WTC11 (cell line): Measurements from ENCODE around the gene WIPF3. TPM values are rescaled to one million over a fixed set of nuclear protein-coding genes. Genes with fewer than 3 reads are reported as not detected.

ENCODE experiments used
- ATAC-seq: fragments of 200-7000 bp; cut with Tn5 transposase; 2 replicates; pipeline ENCODE4 v1.10.0; 2021; ENCODE audit warnings: mild to moderate bottlenecking, moderate library complexity
- CTCF ChIA-PET: fragments of 300-600 bp; sonication (Branson Sonifier 250); formaldehyde crosslinking; loops from one replicate; lab custom pipeline; 2021; ENCODE audit warnings: antibody characterized with exemption; lab: Charles Lee
- POLR2A ChIA-PET: fragments of 350-600 bp; sonication (Branson Sonifier 250); formaldehyde crosslinking; loops from one replicate; lab custom pipeline; 2021; ENCODE audit warnings: antibody characterized with exemption; lab: Charles Lee
- DNase-seq: peaks from one replicate; pipeline ENCODE4 v3.0.0; 2021; ENCODE audit warnings: low spot score
- H3K27ac Mint-ChIP-seq: 2 replicates; pipeline ENCODE4 v1.8.0; 2021; ENCODE audit warnings: mixed read lengths
- H3K27me3 Mint-ChIP-seq: 2 replicates; pipeline ENCODE4 v1.8.0; 2021; ENCODE audit warnings: low read depth, mild to moderate bottlenecking, moderate library complexity, mixed read lengths
- H3K36me3 Mint-ChIP-seq: 2 replicates; pipeline ENCODE4 v1.8.0; 2021; ENCODE audit warnings: mixed read lengths
- H3K4me1 Mint-ChIP-seq: 2 replicates; pipeline ENCODE4 v1.8.0; 2022; ENCODE audit warnings: mixed read lengths
- H3K4me3 Mint-ChIP-seq: 2 replicates; pipeline ENCODE4 v1.8.0; 2021; ENCODE audit warnings: mild to moderate bottlenecking, moderate library complexity, mixed read lengths
- H3K9me3 Mint-ChIP-seq: 2 replicates; pipeline ENCODE4 v1.8.0; 2021; ENCODE audit warnings: mixed read lengths
- EMX1 ChIP-seq: fragments of 250-450 bp; sonication (Bioruptor Pico); IDR thresholded peaks from 2 replicates; pipeline ENCODE4 v1.8.0; 2021; ENCODE audit warnings: mild to moderate bottlenecking
- GTF2I ChIP-seq: fragments of 250-450 bp; sonication (Bioruptor Pico); conservative IDR thresholded peaks from 2 replicates; pipeline ENCODE4 v1.4.0; 2021; ENCODE audit warnings: mild to moderate bottlenecking
- IRF2 ChIP-seq: sonication (generic); formaldehyde crosslinking; IDR thresholded peaks from 2 replicates; pipeline ENCODE4 v1.8.0; 2022; ENCODE audit warnings: low read depth, missing genetic modification reagents, borderline replicate concordance
- JUN ChIP-seq: sonication (generic); formaldehyde crosslinking; IDR thresholded peaks from 2 replicates; pipeline ENCODE4 v1.8.0; 2023; ENCODE audit warnings: mild to moderate bottlenecking, missing genetic modification reagents
- KAT7 ChIP-seq: sonication (generic); formaldehyde crosslinking; IDR thresholded peaks from 2 replicates; pipeline ENCODE4 v1.8.1; 2023; ENCODE audit warnings: missing genetic modification reagents, mild to moderate bottlenecking, borderline replicate concordance
- MXD4 ChIP-seq: fragments of 250-450 bp; sonication (Bioruptor Pico); IDR thresholded peaks from 2 replicates; pipeline ENCODE4 v1.8.0; 2021; ENCODE audit warnings: mild to moderate bottlenecking, moderate library complexity, borderline replicate concordance
- MYBL2 ChIP-seq: sonication (generic); formaldehyde crosslinking; IDR thresholded peaks from 2 replicates; pipeline ENCODE4 v1.8.1; 2023; ENCODE audit warnings: mild to moderate bottlenecking, moderate library complexity, missing genetic modification reagents
- NR2C2 ChIP-seq: sonication (generic); formaldehyde crosslinking; IDR thresholded peaks from 2 replicates; pipeline ENCODE4 v1.8.0; 2022; ENCODE audit warnings: mild to moderate bottlenecking, missing genetic modification reagents
- SOX15 ChIP-seq: fragments of 250-450 bp; sonication (Bioruptor Pico); IDR thresholded peaks from 2 replicates; pipeline ENCODE4 v1.9.0; 2021; ENCODE audit warnings: mild to moderate bottlenecking
- TEAD1 ChIP-seq: sonication (generic); formaldehyde crosslinking; IDR thresholded peaks from 2 replicates; pipeline ENCODE4 v1.8.0; 2022; ENCODE audit warnings: mild to moderate bottlenecking, missing genetic modification reagents
- TP53 ChIP-seq: sonication (generic); formaldehyde crosslinking; IDR thresholded peaks from 2 replicates; pipeline ENCODE4 v1.8.1; 2023; ENCODE audit warnings: mild to moderate bottlenecking, missing genetic modification reagents
- ZBTB21 ChIP-seq: sonication (generic); formaldehyde crosslinking; IDR thresholded peaks from 2 replicates; pipeline ENCODE4 v1.8.1; 2023; ENCODE audit warnings: mild to moderate bottlenecking, missing genetic modification reagents, borderline replicate concordance
- total RNA-seq: library from RNA; stranded (reverse); gene quantifications from 3 replicates; pipeline ENCODE4 v1.2.3, GENCODE V29; 2021
- TF ChIP-seq, protein P1 (sequence below): sonication (generic); formaldehyde crosslinking; IDR thresholded peaks from 2 replicates; pipeline ENCODE4 v1.8.0; 2022; ENCODE audit warnings: missing genetic modification reagents
- TF ChIP-seq, protein P2 (sequence below): sonication (generic); formaldehyde crosslinking; IDR thresholded peaks from 2 replicates; pipeline ENCODE4 v1.8.0; 2022; ENCODE audit warnings: mild to moderate bottlenecking, missing genetic modification reagents
- TF ChIP-seq, protein P3 (sequence below): sonication (generic); formaldehyde crosslinking; conservative IDR thresholded peaks from 2 replicates; pipeline ENCODE4 v1.8.1; 2022; ENCODE audit warnings: mild to moderate bottlenecking, missing genetic modification reagents
- TF ChIP-seq, protein P4 (sequence below): sonication (generic); formaldehyde crosslinking; IDR thresholded peaks from 2 replicates; pipeline ENCODE4 v1.8.0; 2023; ENCODE audit warnings: mild to moderate bottlenecking, missing genetic modification reagents
- TF ChIP-seq, protein P5 (sequence below): sonication (generic); formaldehyde crosslinking; IDR thresholded peaks from 2 replicates; pipeline ENCODE4 v1.8.0; 2022; ENCODE audit warnings: mild to moderate bottlenecking, missing genetic modification reagents
- TF ChIP-seq, protein P6 (sequence below): sonication (generic); formaldehyde crosslinking; conservative IDR thresholded peaks from 2 replicates; pipeline ENCODE4 v1.8.1; 2023; ENCODE audit warnings: mild to moderate bottlenecking, low read depth, missing genetic modification reagents, moderate library complexity

WIPF3 gene
- total RNA-seq, 1 experiment from 2014 or later, result 9.9 TPM

DNA sequence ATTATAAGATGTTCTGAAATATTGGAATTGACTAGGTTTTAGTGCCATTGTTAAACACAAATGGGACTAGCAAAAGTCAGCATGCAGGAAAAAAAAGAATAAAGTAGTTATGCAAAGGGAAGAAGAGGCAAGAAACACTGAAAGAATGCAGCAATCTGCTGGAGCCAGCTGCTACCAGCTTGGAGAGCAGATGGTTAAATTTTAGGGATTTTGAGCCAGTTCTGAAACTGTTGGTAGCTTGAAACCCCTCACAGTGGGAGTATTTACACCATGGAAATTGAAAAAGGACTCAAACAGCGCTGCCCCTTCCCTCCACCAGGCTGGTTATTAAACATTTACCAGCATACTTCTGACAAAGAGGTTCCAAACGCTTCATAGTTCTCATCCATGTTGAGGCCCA lies 142.3 kb downstream of the WIPF3 start:
- peaks cover 61% of the 10 kb centered on the region for H3K36me3 Mint-ChIP-seq
- TF ChIP-seq KAT7 (CRISPR knock-in tag) (no peak), IRF2 (CRISPR knock-in tag) (no peak), EMX1 (CRISPR knock-in tag) (no peak), TP53 (CRISPR knock-in tag) (no peak), JUN (CRISPR knock-in tag) (no peak), ZBTB21 (CRISPR knock-in tag) (no peak), MYBL2 (CRISPR knock-in tag) (no peak), GTF2I (CRISPR knock-in tag) (no peak), TEAD1 (CRISPR knock-in tag) (no peak), NR2C2 (CRISPR knock-in tag) (no peak), SOX15 (CRISPR knock-in tag) (no peak), MXD4 (CRISPR knock-in tag) (no peak)
- TF ChIP-seq, protein P1, sequence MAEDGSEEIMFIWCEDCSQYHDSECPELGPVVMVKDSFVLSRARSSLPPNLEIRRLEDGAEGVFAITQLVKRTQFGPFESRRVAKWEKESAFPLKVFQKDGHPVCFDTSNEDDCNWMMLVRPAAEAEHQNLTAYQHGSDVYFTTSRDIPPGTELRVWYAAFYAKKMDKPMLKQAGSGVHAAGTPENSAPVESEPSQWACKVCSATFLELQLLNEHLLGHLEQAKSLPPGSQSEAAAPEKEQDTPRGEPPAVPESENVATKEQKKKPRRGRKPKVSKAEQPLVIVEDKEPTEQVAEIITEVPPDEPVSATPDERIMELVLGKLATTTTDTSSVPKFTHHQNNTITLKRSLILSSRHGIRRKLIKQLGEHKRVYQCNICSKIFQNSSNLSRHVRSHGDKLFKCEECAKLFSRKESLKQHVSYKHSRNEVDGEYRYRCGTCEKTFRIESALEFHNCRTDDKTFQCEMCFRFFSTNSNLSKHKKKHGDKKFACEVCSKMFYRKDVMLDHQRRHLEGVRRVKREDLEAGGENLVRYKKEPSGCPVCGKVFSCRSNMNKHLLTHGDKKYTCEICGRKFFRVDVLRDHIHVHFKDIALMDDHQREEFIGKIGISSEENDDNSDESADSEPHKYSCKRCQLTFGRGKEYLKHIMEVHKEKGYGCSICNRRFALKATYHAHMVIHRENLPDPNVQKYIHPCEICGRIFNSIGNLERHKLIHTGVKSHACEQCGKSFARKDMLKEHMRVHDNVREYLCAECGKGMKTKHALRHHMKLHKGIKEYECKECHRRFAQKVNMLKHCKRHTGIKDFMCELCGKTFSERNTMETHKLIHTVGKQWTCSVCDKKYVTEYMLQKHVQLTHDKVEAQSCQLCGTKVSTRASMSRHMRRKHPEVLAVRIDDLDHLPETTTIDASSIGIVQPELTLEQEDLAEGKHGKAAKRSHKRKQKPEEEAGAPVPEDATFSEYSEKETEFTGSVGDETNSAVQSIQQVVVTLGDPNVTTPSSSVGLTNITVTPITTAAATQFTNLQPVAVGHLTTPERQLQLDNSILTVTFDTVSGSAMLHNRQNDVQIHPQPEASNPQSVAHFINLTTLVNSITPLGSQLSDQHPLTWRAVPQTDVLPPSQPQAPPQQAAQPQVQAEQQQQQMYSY, result no peak
- TF ChIP-seq, protein P2, sequence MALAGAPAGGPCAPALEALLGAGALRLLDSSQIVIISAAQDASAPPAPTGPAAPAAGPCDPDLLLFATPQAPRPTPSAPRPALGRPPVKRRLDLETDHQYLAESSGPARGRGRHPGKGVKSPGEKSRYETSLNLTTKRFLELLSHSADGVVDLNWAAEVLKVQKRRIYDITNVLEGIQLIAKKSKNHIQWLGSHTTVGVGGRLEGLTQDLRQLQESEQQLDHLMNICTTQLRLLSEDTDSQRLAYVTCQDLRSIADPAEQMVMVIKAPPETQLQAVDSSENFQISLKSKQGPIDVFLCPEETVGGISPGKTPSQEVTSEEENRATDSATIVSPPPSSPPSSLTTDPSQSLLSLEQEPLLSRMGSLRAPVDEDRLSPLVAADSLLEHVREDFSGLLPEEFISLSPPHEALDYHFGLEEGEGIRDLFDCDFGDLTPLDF, result no peak
- TF ChIP-seq, protein P3, sequence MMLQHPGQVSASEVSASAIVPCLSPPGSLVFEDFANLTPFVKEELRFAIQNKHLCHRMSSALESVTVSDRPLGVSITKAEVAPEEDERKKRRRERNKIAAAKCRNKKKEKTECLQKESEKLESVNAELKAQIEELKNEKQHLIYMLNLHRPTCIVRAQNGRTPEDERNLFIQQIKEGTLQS (CRISPR knock-in tag), result no peak
- TF ChIP-seq, protein P4, sequence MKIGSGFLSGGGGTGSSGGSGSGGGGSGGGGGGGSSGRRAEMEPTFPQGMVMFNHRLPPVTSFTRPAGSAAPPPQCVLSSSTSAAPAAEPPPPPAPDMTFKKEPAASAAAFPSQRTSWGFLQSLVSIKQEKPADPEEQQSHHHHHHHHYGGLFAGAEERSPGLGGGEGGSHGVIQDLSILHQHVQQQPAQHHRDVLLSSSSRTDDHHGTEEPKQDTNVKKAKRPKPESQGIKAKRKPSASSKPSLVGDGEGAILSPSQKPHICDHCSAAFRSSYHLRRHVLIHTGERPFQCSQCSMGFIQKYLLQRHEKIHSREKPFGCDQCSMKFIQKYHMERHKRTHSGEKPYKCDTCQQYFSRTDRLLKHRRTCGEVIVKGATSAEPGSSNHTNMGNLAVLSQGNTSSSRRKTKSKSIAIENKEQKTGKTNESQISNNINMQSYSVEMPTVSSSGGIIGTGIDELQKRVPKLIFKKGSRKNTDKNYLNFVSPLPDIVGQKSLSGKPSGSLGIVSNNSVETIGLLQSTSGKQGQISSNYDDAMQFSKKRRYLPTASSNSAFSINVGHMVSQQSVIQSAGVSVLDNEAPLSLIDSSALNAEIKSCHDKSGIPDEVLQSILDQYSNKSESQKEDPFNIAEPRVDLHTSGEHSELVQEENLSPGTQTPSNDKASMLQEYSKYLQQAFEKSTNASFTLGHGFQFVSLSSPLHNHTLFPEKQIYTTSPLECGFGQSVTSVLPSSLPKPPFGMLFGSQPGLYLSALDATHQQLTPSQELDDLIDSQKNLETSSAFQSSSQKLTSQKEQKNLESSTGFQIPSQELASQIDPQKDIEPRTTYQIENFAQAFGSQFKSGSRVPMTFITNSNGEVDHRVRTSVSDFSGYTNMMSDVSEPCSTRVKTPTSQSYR (CRISPR knock-in tag), result no peak
- TF ChIP-seq, protein P5, sequence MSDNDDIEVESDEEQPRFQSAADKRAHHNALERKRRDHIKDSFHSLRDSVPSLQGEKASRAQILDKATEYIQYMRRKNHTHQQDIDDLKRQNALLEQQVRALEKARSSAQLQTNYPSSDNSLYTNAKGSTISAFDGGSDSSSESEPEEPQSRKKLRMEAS, result no peak
- TF ChIP-seq, protein P6, sequence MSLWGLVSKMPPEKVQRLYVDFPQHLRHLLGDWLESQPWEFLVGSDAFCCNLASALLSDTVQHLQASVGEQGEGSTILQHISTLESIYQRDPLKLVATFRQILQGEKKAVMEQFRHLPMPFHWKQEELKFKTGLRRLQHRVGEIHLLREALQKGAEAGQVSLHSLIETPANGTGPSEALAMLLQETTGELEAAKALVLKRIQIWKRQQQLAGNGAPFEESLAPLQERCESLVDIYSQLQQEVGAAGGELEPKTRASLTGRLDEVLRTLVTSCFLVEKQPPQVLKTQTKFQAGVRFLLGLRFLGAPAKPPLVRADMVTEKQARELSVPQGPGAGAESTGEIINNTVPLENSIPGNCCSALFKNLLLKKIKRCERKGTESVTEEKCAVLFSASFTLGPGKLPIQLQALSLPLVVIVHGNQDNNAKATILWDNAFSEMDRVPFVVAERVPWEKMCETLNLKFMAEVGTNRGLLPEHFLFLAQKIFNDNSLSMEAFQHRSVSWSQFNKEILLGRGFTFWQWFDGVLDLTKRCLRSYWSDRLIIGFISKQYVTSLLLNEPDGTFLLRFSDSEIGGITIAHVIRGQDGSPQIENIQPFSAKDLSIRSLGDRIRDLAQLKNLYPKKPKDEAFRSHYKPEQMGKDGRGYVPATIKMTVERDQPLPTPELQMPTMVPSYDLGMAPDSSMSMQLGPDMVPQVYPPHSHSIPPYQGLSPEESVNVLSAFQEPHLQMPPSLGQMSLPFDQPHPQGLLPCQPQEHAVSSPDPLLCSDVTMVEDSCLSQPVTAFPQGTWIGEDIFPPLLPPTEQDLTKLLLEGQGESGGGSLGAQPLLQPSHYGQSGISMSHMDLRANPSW (CRISPR knock-in tag), result no peak

More for the DNA sequence above, 142.3 kb downstream of the WIPF3 start:
- no peaks in the 10 kb centered on the region for H3K9me3 Mint-ChIP-seq
- DNase-seq (no peak), ATAC-seq (no peak)
- ChIA-PET POLR2A (no interaction called here), CTCF (interaction anchor here (3.7 kb wide), 1 partner anchor 114 kb away, joined by 19 read pairs; no protein-coding TSS in a partner anchor)
- H3K4me1 Mint-ChIP-seq, result no peaks in the 10 kb centered on the region
- no peak overlapping the region for H3K27ac Mint-ChIP-seq
- H3K27me3 Mint-ChIP-seq, result no peaks in the 10 kb centered on the region
- no peak overlapping the region for H3K4me3 Mint-ChIP-seq
